HG03095 (cell line): Measurements from ENCODE around the gene AQP10.
"Not testable (repeated sequence)": the region's sequence is repeated elsewhere in the genome, so short reads cannot be mapped to it uniquely, and the experiment has no call there.

Experiments used
- ATAC-seq: cut with Tn5 transposase; IDR thresholded peaks from one replicate; pipeline ENCODE4 v1.9.1; 2021; ENCODE audit warnings: moderate library complexity; ENCODE audit not compliant: unreplicated experiment

Gene AQP10

DNA sequence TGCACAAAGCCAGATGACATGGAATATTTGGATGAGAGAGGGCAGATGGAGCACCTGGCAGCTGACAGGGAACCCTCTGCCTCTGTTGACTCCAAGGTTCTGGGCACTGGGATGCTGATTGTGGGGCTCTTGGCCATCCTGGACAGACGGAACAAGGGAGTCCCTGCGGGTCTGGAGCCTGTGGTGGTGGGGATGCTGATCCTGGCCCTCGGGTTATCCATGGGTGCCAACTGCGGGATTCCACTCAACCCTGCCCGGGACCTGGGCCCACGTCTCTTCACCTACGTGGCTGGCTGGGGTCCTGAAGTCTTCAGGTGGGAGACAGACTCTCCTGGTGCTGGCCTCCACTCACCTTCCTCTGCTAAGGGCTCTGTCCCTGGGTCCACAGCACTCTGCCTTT is 2.6 kb downstream of the AQP10 start:
- no peak for ATAC-seq

DNA sequence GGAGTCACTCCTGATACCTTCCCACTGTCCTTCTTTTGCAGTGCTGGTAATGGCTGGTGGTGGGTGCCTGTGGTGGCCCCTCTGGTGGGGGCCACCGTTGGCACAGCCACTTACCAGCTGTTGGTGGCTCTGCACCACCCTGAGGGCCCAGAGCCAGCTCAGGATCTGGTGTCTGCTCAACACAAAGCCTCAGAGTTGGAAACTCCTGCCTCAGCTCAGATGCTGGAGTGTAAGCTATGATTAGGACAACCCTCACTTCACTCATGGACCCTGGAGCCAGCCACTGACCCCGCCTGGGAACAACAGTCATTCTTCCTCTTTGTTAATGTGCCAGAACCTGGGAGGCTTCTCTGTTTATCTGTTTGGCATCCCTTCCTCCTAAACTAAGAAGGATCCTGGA is 3.3 kb downstream of the AQP10 start:
- no peak for ATAC-seq

DNA sequence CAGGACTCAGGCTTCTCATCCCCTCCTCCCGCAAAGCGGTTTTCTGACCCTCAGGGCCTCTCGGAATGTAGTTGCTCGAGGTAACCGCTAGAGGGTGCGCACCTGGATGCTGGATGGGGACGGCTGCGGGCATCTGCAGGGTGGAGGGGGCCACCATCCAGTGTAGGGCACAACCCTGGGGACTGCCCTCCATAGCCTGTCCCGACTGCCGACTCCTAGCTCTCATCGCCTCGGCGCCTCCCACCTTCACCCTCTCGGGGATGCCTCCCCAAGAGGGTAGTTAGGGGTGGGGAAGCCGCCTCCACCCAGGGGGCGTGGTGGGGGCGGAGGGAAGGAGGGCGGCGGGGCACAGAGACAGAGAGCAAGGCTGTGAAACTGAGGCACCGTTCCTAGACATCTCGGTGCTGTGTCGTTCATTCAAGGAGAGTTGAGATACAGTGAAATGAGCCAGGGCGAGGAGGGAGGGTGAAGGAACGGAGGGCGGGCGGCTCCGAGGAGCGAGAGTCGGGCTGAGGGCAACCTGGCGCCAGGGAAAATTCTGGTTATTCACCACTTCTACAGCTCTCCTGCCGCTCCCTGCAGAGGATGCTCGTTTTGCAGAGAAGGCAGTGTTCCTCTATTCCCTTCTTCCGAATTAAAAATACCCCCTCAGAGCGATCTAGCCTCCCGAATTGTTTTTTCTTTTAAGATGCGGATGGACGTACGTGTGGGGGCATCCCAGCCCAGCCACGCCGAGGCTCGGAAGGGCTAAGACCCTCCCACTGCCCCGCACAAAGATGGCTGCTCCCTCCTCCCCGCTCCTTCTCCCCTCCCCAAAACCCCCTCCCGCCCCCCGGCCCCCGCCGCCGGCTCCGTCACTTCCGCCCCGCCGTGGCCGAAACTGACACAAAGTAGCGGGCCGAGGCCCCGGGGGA is 4.0 kb downstream of the AQP10 start, which contains the start of gene ATP8B2:
TSS of gene ATP8B2 (plus strand) at position 857 of the 914 bp plus-strand sequence. CDS start 2,617 bp downstream, outside the sequence.
- no peak for ATAC-seq

DNA sequence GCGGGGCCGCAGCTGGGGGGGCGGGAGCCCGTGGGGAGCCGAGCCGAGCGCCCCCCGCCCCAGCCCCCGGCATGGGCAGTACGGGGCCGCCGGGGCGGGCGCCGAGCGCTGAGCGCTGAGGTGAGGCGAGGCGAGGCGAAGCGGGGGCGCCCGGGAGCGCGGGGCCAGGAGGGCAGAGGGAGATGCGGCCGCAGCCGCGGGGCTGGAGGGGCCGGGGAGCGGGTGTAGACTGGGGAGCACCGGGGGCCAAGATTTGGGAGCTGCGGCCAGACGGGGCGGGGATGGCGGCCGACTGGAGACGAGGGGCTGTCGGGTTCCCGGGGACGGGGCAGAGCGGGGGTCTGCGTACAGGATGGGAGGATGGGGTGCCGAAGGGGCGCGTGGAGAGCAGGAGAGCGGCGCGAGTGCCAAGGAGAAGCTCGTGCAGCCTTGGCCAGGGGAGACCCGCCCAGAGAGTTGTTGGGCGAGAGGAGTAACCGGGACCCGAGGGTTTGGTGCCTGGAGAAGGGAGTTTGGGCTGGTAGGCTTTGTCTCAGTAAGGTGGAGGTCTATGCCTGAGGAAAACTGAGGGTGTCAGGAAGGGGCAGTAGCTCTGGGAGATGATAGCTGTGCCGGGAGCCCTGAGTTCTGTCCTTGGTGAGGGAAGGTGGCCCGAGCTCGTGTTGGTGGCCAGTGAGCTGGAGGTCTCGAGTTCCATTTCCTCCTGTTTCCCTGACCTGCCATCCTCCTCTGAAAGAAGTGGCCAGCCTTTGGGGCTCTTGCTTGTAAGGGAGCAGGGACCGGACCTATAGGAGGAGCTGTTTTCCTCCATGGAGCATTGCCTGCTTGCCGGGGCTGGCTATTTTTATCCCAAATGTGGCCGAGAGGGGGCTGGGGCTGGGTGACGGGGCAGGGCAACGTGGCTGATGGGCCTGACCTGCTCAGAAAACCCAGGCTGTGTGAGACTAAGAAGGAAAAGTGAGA is 5.0 kb downstream of the AQP10 start:
- ATAC-seq: no peak

DNA sequence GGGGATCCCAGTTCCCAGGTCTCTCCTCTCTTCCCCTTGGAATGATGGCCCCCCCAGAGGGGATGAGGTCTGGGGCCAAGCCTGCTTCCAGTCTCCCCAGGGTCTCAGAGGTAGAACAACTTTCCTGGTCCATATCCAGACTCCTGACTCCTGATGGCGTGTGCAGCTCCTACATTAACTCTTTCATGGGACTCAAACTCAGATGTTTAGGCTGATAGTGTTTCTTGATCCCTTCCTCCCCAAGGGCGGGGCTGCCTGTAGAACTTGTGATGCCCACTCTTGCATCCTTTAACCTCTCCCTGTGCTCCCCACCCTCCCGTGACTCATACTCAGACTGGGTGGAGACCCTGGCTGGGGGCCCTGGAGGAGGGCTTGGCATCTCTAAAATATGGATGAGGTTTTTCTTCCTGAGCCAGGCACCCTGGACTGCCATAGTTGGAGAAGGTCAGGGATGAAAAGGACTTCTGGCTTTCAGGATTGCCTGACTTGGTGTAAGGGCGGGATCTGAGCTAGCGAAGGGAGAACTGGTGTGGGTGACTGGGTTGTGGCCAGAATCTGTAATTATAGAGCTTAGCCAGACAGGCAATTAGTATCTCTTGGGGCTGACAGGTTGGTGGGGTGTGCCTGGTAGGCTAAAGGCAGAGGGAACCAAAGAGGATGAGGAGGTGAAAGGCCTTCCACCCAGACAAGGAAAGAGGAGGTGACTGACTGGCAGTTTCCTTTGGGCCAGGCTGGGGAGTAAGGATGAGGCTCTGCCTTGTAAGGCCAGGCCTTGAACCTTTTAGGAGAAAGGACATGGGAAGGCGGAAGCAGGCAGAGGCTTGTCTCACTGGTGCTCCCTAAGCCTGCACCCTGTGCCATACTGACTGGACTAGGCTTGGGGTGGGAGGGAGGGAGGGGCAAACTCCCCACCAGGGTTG is 5.9 kb downstream of the AQP10 start:
- ATAC-seq: no peak

DNA sequence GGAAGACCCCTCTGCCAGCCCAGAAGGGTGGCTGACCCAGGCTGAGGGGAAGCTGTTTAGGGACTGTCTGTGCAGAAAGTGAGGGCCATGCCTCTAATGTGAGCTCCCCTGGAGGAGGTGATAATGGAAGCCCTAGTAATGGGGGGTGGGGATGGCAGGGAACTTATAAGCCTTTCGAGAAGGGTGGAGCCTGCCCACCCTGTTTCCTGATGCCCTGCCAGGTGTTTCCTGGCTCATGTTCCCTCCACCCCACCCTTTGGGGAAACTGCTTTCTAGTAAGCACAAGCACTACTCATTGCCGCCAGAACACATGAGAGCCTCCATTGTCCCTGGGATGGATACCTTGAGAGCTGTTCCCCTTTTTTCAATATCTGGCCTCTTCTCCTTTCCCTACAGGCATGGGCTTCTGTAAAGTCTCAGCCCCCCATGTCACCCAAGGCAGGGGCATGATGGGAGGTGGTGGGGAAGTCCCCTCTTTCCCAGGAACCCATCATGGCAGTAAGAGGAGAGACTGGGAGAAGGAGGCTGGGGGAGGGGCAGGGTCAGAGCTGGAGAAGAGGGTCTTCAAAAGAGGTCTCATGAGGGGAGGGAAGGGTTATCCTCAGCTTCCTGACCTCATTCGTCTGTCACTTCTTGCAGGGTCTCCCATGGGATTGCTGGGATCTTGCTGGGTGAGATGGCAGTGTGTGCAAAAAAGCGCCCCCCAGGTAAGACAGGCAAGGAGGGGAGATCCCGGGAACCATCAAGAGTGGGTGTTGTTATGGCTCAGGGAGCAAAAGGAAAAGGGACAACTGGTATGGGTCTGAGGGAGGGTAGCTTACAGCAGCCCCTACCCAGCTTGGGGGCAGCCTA is 6.8 kb downstream of the AQP10 start:
- no peak for ATAC-seq

DNA sequence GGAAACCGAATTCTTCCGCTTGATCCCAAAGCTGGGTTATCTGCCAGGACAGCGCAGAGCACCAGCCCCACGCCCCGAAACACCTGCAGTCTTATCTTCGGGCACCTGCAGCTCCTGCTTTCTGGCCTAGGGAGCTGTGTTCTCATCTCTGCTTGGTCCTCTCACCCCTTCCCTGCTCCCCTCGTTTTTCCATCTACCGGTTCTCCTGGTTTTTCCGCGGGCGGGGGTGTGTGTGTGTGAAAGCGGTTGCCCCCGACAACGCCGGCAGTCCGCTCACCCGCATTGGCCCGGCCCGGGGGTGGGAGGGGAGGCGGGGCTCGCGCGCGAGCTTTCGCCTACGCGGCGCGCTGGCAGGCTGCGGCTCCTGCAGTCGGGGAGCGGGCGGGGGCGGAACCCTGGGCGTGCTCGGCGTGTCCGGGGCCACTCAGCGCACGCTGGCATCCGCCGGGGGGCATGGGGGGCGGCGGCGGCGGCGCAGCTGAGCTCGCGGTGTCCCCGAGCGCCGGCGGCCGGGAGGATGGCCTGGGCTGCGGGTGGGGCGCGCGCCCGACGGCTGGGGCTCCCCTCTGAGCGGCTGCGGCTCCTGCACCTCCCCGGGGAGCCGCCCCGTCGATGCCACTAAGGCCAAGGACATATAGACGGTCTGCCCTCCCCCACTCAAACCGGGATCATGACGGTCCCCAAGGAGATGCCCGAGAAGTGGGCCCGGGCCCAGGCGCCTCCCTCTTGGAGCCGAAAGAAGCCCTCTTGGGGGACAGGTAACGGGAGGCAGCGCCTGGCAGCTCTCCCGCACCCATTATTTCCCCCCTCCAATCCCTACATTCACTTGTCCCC is 7.6 kb downstream of the AQP10 start:
- ATAC-seq: no peak

DNA sequence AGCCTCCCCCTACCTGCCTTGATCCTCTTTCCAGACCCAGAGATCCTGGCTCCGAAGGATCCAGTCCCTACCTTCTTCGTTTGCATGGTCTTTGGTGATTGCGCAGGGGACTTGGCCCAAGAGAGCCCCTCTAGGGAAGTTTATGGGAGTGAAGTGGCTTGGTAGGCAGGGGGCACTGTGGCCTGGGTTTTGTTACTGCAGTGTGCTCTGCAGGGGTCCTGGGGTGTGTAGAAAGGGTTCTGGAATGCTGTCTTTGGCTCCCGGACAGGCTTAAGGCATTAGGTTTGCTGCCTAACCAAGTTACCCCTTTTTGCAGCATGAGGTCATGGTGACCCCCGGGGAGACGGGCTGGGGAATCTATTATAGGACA is 8.2 kb downstream of the AQP10 start:
- ATAC-seq: no peak

DNA sequence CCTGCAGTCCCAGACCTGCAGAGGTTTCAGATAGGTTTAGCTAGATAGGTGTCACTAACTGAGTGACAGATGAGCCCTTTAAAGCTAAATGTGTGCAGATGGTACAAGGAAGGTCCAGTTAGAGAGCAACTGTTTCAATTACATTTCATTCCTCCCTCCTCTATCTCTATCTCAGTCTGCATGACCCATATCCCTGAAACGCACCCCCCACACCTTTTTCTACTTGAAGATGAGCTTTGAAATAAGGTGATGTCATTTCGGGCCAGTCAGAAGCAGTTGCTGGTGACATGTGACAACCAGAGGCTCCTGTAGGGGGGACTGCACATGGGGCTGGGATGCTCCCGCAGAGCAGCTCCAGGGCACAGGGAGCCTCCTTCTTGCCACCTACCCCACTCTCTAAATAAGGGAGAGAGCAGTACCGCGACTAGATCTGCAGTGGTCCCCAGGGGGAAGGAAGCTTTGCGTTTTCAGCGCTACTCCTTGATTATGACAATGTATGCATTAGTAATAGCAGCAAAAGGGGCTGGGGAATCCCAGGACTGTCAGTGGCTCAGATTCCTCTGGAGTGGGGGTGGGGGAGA is 8.7 kb downstream of the AQP10 start:
- no peak for ATAC-seq

DNA sequence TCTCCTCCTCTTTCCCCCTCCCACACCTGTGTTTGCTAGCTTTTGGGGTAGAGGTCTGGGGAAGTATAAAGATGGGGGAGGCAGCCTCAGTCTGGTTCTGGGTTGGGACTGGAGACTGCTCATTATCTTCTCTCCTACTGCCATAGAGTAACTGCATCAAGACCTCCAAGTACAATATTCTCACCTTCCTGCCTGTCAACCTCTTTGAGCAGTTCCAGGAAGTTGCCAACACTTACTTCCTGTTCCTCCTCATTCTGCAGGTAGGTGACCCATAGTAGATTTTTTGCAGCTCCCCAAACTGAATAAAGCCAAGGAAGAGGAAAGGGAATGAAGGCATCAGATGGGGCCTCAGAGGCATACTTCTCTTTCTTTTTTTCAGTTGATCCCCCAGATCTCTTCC is 9.8 kb downstream of the AQP10 start:
- no peak for ATAC-seq

DNA sequence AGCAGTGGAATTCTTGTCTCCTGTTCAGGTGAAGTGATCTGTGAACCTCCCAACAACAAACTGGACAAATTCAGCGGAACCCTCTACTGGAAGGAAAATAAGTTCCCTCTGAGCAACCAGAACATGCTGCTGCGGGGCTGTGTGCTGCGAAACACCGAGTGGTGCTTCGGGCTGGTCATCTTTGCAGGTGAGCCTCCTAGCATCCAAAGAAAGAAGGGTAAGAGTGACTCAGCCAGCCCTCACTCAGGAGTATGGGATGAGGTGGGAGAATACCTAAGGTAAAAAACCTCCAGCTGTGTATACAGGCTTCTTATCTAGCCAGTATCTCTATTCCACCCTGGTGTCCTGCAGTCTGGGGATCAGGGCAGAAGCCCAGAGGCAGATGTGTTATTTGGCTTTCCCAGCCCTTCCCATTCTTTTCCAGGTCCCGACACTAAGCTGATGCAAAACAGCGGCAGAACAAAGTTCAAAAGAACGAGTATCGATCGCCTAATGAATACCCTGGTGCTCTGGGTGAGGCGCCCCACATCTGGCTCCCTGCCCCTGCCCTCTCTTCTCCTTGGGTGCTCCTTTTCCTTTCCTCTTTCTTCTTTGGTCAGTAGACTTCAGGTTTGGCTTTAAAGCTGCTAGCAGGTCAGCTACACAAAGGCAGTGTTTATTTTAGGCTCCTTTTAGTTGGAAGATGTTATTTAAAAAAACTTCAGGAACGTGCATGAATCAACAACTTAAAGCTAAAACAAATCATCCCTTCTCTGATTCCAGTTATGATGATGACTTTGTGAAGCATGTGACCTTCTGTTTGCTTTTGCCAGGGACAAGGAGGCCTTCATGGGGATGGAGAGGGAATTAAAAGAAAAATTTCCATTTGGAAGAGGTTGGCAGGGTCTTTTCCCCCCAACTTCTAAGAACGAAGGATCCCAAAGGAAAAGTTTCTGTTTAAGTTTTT is 13.5 kb downstream of the AQP10 start:
- ATAC-seq: no peak

DNA sequence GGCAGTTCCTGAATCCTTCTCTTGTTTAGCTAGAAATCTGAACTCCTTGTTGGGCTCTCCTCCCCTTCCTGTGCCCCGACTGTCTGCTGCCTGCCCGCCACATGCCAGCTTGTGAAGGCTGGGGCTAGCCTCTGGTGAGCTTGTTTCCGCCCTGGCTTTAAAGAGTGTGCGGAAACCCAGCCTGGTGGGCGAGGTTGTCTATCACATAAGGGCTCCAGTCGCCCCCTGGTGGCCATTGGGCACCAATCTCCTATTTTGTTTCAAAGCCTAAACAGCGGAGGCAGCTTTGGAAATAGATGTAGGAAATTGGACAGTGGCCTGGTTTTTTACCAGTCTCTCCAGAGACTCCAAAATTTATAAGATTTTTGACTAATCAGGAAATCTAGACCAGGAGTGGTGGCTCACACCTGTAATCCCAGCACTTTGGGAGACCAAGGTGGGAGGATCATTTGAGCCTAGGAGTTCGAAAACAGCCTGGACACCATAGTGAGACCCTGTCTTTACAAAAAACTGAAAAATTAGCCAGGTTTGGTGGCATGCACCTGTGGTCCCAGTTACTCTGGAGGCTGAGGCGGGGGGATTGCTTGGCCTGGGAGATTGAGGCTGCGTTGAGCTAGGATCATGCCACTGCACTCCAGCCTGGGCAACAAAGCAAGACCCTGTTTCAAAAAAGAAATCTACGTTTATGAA is 14.3 kb downstream of the AQP10 start:
- no peak for ATAC-seq

DNA sequence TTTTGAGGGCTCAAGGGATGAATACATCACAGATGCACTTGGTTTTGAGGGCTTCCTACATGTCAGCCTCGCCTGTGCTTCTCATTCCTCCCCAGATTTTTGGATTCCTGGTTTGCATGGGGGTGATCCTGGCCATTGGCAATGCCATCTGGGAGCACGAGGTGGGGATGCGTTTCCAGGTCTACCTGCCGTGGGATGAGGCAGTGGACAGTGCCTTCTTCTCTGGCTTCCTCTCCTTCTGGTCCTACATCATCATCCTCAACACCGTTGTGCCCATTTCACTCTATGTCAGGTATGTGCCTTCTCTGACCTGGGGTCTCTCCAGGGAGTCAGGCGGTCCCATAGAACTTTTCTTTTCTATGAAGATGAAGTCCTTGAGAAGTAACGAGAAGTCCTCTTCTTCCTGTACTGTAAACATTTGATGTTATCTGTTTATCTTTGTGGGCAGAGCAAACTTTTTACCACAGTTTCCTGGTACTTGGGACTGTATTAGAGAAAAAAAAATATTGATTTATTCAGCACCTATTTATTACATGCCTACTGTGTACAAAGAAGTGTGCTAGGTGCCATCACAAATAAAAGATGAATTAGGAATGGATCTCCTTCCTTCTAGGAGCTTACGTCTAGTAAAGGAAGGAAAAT is 16.5 kb downstream of the AQP10 start:
- ATAC-seq: no peak

DNA sequence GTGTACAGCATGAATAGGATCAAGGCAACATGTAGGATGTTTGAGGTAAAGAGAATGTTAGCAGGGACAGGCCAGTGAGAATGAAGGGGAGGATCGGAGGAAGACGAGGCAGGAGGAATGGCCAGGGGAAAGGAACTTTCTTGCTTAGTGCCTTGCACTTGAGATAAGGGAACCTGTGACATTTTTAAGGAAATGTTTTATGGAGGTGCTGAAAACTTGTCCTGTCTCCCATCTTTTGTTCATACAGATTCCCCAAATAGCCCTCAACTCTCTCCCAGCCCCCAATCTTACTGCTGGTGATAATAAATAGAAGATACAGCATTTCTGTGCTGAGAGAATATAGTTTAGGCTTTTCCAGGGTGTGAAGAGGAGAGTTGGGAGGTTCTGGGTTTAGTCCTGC is 18.0 kb downstream of the AQP10 start:
- ATAC-seq: no peak

DNA sequence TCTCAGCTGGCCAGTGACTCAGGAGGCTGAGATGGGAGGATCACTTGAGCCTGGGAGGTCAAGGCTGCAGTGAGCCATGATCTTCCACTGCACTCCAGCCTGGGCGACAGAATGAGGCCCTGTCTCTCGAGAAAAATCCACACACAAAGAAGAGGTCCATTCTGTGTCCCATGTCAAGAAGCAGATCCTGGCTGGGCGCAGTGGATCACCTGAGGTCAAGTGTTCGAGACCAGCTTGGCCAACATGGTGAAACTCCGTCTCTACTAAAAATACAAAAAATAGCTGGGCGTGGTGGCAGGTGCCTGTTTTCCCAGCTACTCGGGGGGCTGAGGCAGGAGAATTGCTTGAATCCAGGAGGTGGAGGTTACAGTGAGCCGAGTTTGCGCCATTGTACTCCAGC is 20.5 kb downstream of the AQP10 start:
- ATAC-seq: not testable (repeated sequence)

DNA sequence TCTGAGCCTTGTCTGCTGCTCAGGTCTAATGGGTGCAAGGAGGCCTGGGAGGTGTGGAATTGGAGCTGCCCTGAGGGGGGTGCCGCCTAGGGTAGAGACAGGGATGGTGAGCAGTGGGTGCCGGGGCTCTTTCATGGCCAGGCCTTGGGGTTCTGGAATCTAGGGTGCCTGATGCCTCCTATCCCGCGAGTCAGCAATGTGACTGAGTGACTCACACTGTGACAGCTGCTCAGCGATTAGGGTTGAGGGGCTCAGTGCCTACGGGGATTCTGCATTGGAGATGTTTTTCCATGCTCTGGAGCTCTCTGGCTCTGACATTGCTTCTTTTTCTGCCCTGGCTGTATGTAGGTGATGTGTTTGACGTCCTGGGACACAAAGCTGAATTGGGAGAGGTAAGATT is 21.2 kb downstream of the AQP10 start:
- ATAC-seq: no peak
